ENCODE results near the gene ERICH6B. TPM values are rescaled to one million over a fixed set of nuclear protein-coding genes. Genes with fewer than 3 reads are reported as not detected.

ERICH6B gene
- total RNA-seq, 2 experiments from 2014 or later, result not detected

DNA sequence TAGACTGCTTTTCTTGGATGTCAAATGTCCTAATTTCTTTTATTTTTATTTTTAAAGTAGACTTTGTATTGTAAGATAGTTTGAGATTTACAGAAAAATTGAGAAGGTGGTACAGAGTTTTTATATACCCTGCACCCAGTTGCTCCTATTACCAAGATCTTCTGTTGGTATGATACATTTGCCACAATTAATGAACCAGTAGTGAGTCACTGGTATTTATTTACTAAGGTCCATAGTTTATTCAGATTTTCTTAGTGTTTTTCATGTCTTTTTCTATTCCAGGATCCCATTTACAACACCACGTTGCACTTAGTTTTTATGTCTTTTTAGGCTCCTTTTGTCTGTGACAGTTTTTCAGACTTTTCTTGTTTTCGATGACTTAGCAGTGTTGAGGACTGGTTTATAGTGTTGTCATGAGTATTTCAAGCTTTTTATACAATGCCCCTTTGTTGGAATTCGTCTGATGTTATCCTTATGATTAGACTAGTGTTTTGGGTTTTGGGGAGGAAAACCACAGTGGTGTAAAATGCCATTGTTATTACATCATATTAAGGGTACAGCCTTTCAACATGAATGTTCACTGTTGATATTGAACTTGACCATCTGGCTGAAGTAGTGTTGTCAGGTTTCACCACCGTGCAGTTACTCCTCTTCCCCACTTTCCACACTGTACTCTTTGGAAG is 114.9 kb downstream of the ERICH6B start:
- Histone ChIP-seq H2AFZ (ENCODE audit: low read length) (no peak overlapping the region), H3K36me3 (ENCODE audit: insufficient read depth, low read length) (peaks cover 77% of the 10 kb centered on the region), H3K9me3 (ENCODE audit: low read length) (no peaks in the 10 kb centered on the region), H3K9me2 (ENCODE audit: insufficient read depth, low read length) (no peaks in the 10 kb centered on the region), H3K79me2 (ENCODE audit: insufficient read depth, low read depth, low read length) (no peaks in the 10 kb centered on the region), H4K20me1 (ENCODE audit: insufficient read depth, low read length) (no peaks in the 10 kb centered on the region), H3K27ac (ENCODE audit: low read depth, low read length, poor library complexity, severe bottlenecking) (no peak overlapping the region), H3K4me3 (ENCODE audit: low read depth, low read length, poor library complexity, severe bottlenecking) (no peak overlapping the region), H3K4me2 (ENCODE audit: low read length) (no peak overlapping the region), H3K4me1 (ENCODE audit: insufficient read depth, low read length, poor library complexity, severe bottlenecking) (peaks cover 5% of the 10 kb centered on the region)
- CTCF ChIA-PET (ENCODE audit: unreplicated experiment), result no interaction called here
- POLR2A ChIA-PET, result no interaction called here
- no peak for TF ChIP-seq EZH2phosphoT487 (IDR thresholded peaks at IDR 0.05; ENCODE audit: borderline replicate concordance, low read depth, low read length)
- TF ChIP-seq, protein P1, sequence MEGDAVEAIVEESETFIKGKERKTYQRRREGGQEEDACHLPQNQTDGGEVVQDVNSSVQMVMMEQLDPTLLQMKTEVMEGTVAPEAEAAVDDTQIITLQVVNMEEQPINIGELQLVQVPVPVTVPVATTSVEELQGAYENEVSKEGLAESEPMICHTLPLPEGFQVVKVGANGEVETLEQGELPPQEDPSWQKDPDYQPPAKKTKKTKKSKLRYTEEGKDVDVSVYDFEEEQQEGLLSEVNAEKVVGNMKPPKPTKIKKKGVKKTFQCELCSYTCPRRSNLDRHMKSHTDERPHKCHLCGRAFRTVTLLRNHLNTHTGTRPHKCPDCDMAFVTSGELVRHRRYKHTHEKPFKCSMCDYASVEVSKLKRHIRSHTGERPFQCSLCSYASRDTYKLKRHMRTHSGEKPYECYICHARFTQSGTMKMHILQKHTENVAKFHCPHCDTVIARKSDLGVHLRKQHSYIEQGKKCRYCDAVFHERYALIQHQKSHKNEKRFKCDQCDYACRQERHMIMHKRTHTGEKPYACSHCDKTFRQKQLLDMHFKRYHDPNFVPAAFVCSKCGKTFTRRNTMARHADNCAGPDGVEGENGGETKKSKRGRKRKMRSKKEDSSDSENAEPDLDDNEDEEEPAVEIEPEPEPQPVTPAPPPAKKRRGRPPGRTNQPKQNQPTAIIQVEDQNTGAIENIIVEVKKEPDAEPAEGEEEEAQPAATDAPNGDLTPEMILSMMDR (conservative IDR thresholded peaks at IDR 0.05; ENCODE audit: low read length), result no peak
- BruUV-seq (replicated peaks), result no TSS peak
- intact Hi-C loops (cut with micrococcal nuclease; ENCODE audit: unreplicated experiment), result no loop called here
- no peak for DNase-seq (ENCODE audit: low spot score)

DNA sequence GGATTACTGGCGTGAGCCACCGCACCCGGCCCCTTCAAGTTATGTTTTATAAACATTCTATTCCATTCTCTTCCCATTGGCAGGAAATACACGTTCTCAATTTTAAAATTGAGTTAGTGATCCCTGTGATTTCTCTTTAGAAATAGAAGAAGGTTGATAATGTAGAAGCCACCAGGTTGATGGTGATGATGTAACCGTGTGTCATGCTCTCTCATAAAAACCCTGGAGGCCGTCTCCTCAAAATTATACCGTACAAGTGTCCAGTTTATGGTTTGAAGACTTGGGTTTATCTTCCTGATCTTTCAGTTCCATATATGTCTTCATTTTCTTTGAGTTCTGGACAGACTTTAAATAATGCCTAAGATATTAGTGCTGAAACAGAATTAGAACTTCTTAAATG is 118.6 kb downstream of the ERICH6B start:
- Histone ChIP-seq H3K27ac (ENCODE audit: low read depth, low read length, poor library complexity, severe bottlenecking) (no peak overlapping the region), H3K36me3 (ENCODE audit: insufficient read depth, low read length) (peaks cover 70% of the 10 kb centered on the region), H3K9me2 (ENCODE audit: insufficient read depth, low read length) (no peaks in the 10 kb centered on the region), H3K4me3 (ENCODE audit: low read depth, low read length, poor library complexity, severe bottlenecking) (no peak overlapping the region), H3K4me2 (ENCODE audit: low read length) (no peak overlapping the region), H4K20me1 (ENCODE audit: insufficient read depth, low read length) (no peaks in the 10 kb centered on the region), H2AFZ (ENCODE audit: low read length) (no peak overlapping the region), H3K79me2 (ENCODE audit: insufficient read depth, low read depth, low read length) (no peaks in the 10 kb centered on the region), H3K4me1 (ENCODE audit: insufficient read depth, low read length, poor library complexity, severe bottlenecking) (peaks cover 5% of the 10 kb centered on the region), H3K9me3 (ENCODE audit: low read length) (no peaks in the 10 kb centered on the region)
- intact Hi-C loops (cut with micrococcal nuclease; ENCODE audit: unreplicated experiment), result no loop called here
- CTCF ChIA-PET (ENCODE audit: unreplicated experiment), result no interaction called here
- BruUV-seq (replicated peaks), result no TSS peak
- no peak for TF ChIP-seq EZH2phosphoT487 (IDR thresholded peaks at IDR 0.05; ENCODE audit: borderline replicate concordance, low read depth, low read length)
- TF ChIP-seq, protein P1 (conservative IDR thresholded peaks at IDR 0.05; ENCODE audit: low read length), result no peak
- POLR2A ChIA-PET, result no interaction called here
- DNase-seq (ENCODE audit: low spot score), result no peak

DNA sequence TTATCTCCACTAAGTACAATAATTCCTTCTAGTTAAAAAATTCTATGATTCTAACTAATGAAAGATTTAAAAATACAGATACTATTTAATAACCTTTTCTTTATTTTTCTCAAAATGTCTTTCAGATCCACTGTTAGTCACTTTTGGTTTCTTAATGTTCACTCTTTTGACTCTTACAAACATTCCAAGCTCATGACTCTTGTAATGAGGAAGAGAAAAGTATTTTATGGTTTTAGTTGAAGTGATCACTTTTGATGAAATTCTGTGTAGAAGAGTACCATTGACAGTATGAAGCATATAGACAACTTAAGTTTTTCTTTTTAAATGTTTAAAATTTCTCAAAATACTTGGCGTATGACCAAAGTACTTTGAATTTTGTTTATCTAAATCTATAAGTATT is 123.0 kb downstream of the ERICH6B start:
- Histone ChIP-seq H4K20me1 (ENCODE audit: insufficient read depth, low read length) (no peaks in the 10 kb centered on the region), H3K9me2 (ENCODE audit: insufficient read depth, low read length) (no peaks in the 10 kb centered on the region), H2AFZ (ENCODE audit: low read length) (no peak overlapping the region), H3K4me1 (ENCODE audit: insufficient read depth, low read length, poor library complexity, severe bottlenecking) (no peaks in the 10 kb centered on the region), H3K4me2 (ENCODE audit: low read length) (no peak overlapping the region), H3K4me3 (ENCODE audit: low read depth, low read length, poor library complexity, severe bottlenecking) (no peak overlapping the region), H3K9me3 (ENCODE audit: low read length) (no peaks in the 10 kb centered on the region), H3K27ac (ENCODE audit: low read depth, low read length, poor library complexity, severe bottlenecking) (no peak overlapping the region), H3K36me3 (ENCODE audit: insufficient read depth, low read length) (peaks cover 59% of the 10 kb centered on the region), H3K79me2 (ENCODE audit: insufficient read depth, low read depth, low read length) (no peaks in the 10 kb centered on the region)
- TSS peak; percentile 23 for BruUV-seq (replicated peaks)
- intact Hi-C loops (cut with micrococcal nuclease; ENCODE audit: unreplicated experiment), result no loop called here
- TF ChIP-seq, protein P1 (conservative IDR thresholded peaks at IDR 0.05; ENCODE audit: low read length), result no peak
- no peak for TF ChIP-seq EZH2phosphoT487 (IDR thresholded peaks at IDR 0.05; ENCODE audit: borderline replicate concordance, low read depth, low read length)
- POLR2A ChIA-PET, result no interaction called here
- no peak for DNase-seq (ENCODE audit: low spot score)
- CTCF ChIA-PET (ENCODE audit: unreplicated experiment), result no interaction called here
